ENCODE data around the gene TMEM170B.

DNA sequence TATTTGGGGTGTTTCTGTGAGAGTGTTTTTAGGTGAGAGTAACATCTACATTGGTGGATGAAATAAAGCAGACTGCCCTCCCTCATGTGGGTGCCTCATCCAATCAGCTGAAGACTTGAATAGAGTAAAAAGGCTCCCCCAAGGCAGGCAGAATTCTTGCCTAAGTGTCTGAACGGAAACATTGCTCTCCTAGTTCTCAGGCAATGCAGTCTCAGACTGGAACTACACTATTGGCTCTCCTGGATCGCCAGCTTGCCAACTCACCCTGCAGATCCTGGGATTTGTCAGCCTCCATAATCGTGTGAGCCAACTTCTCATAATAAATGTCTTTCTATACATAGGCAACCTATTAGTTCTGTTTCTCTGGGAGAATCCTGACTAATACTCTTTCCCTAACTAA is 5.5 kb upstream of the TMEM170B start:
- TF ChIP-seq, protein P1, sequence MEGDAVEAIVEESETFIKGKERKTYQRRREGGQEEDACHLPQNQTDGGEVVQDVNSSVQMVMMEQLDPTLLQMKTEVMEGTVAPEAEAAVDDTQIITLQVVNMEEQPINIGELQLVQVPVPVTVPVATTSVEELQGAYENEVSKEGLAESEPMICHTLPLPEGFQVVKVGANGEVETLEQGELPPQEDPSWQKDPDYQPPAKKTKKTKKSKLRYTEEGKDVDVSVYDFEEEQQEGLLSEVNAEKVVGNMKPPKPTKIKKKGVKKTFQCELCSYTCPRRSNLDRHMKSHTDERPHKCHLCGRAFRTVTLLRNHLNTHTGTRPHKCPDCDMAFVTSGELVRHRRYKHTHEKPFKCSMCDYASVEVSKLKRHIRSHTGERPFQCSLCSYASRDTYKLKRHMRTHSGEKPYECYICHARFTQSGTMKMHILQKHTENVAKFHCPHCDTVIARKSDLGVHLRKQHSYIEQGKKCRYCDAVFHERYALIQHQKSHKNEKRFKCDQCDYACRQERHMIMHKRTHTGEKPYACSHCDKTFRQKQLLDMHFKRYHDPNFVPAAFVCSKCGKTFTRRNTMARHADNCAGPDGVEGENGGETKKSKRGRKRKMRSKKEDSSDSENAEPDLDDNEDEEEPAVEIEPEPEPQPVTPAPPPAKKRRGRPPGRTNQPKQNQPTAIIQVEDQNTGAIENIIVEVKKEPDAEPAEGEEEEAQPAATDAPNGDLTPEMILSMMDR (IDR thresholded peaks at IDR 0.05 in 4 of 5, conservative IDR thresholded peaks at IDR 0.05 in 1 of 5) = no peak
- no peak for TF ChIP-seq POLR2A (IDR thresholded peaks at IDR 0.05)

Data from gastrocnemius medialis (tissue), 4 donors.